NK-92 (cell line): ENCODE measurements around the gene FAM177A1.
"Not testable (repeated sequence)": the region's sequence is repeated elsewhere in the genome, so short reads cannot be mapped to it uniquely, and the experiment has no call there.

ENCODE experiments used
- DNase-seq: peaks from one replicate; lab custom pipeline; 2025; ENCODE audit not compliant: unreplicated experiment; lab: John Stamatoyannopoulos, UW

FAM177A1 gene

GRCh38 chr14:35061113-35061791, 15.2 kb downstream of the FAM177A1 start:
- not testable (repeated sequence) for DNase-seq

DNA sequence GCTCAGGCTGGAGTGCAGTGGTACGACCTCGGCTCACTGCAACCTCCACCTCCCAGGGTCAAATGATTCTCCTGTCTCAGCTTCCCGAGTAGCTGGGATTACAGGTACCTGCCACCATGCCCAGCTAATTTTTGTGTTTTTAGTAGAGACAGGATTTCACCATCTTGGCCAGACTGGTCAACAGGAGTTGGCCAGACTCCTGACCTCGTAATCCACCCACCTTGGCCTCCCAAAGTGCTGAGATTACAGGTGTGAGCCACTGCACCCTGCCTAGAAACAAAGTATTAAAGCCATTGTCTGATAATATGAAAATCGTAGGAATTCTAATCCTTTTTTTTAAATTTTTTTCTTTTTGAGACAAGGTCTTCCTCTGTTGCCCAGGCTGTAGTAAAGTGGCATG, 19.7 kb downstream of the FAM177A1 start:
- not testable (repeated sequence) for DNase-seq

DNA sequence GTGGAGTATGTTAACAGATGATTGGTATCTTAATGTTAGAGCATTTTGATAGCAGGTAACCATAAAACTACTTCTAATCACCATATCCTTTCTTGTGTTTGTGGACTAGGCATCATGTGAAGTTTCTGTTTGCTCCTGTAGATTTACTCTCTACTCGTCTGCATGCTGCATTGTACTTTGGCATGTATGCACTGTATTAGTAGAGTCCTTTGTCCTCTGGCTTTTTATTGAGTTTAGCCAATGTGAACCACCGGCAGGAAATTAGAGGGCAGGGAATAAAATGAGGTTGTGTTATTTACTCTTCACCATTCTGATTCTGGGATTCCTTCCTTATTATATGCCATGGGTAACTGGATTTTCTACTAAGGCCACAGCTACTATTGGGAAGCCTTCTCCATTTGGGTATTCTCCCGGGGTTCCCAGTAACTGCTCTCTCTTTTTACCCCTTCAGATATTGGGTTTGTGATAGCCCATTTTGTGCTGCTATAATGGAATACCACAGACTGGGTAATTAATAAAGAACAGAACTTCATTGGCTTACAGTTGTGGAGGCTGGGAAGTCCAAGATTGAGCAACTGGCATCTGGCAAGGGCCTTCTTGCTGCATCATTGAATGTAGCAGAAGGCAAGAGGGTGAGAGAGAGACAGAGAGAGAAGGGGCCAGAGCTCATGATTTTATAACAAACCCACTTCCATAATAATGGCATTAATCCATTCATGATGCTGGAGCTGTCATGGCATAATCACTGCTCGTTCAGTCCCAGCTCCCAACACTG, 22.4 kb downstream of the FAM177A1 start:
- no peak for DNase-seq

DNA sequence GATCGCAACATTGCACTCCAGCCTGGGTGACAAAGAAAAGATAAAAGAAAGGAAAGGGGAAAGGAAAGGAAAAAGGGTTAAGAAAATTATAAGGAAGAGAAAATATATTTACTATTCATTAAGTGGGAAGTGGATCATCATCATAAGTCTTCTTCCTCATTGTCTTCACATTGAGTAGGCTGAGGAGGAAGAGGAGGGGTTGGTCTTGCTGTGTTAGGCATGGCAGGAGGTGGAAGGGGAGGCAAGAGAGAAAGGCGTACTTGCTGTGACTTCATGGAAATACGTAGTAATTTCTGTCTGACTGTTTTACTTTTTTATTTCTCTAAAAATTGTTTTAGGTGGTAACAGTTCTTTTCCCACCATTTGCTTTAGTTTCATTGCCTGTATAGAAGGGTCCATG, 26.2 kb downstream of the FAM177A1 start:
- no peak for DNase-seq

DNA sequence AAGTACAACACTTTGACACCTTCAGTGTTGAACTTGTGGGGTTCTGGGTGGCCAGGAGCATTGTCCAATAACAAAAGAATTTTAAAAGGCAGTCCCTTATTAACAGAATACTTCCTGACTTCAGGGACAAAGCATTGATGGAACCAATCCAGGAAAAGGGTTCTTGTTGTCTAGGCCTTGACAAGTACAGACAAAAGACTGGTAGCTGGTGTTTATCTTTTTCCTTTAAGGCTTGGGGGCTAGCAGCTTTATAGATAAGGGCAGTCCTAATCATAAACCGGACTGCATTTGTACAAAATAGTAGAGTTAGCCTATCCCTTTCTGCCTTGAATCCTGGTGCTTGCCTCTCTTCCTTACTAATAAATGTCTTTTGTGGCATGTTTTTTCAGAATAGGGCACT, 27.4 kb downstream of the FAM177A1 start:
- no peak for DNase-seq

- no peak for DNase-seq
These were observed 32.0 kb downstream of the FAM177A1 start for GRCh38 chr14:35078082-35078481.

DNA sequence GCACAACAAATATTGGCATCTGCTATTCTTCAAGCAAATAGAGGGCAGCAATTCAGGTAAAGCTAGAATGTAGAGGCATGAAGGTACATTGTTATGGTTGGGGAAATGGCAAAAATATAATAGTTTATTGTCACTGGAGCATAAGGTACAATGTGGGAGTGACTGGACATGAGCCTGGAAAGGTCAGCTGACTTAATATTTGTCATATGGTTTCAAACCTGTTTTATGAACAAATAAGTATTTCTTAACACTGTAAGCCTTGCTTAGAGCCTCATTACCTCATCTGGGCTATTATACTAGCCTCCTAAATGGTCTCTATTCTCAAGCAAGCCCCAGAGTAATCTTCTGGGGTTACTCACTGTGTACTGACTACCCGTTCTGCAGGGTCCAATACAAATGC, 33.7 kb downstream of the FAM177A1 start:
- DNase-seq = no peak

GRCh38 chr14:35083530-35084150, 37.6 kb downstream of the FAM177A1 start:
- no peak for DNase-seq

GRCh38 chr14:35085441-35085840, 39.4 kb downstream of the FAM177A1 start:
- no peak for DNase-seq

DNA sequence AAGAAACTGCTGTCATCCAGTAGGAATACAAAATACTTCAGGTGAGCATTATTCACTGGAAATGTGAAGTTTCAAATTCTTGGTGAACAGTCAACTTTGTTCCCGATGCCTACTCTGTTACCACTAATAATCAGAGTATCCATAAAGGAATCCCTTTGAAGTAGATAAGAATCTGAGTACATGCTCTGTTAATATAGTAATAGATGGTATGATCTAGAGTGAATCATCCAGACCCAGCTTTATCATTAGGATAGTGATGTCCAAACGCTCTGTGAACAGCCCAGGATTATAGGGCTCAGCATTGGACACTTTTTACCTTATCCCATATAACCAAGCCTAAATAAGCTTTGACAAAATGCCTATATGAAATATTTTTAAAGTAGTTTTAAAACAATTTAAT, 42.4 kb downstream of the FAM177A1 start:
- DNase-seq = no peak

- DNase-seq = not testable (repeated sequence)
These were observed 48.6 kb downstream of the FAM177A1 start for GRCh38 chr14:35094645-35095044.

GRCh38 chr14:35107866-35108265, 61.8 kb downstream of the FAM177A1 start:
- DNase-seq = no peak

DNA sequence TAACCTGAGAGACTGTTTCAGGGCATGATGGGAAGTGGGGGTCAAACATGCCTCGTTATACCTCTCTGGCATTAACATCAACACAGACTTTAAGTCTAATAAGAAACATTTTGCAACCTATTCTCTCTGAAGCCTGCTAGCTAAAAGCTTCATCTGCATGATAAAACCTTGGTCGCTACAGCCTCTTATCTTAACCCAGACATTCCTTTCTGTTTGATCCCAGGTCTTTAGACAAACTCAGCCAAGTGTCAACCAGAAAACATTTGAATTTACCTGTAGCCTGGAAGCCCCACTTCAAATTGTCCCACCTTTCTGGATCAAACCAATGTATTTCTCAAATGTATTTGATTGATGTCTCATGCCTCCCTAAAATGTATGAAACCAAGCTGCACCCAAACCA, 66.6 kb downstream of the FAM177A1 start:
- DNase-seq = no peak

DNA sequence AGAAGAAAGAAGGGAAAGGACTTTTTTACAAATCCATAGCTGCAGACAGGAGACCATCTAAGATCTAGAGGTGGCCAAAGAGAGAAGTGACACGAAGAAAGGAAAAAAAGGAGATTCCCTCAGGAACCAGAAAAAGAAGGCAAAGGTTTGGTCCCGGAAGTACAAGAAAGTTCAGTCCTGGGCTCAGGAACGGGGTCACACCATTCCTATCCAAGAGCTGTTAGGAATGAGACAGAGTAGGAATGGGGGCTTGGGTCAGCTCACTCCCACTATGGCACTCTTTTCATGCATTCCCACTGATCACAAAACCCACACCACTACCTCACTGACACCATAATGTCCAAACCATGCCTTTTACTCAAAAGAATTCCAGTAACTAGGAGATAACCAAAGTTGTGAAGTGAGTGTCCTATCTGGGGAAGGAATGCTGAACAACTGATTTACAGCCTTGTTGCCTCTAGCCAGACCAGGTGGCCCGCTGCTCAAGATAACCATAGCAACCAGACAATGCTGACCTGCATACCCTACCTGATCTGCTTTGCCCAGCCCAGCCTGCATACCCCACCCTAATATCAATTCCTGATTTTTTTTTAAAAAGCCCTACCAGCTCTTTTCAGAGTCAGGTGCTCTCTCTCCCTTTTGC, 67.4 kb downstream of the FAM177A1 start:
- no peak for DNase-seq

- DNase-seq = no peak
These were observed 68.0 kb downstream of the FAM177A1 start for GRCh38 chr14:35114036-35114435.

- DNase-seq = no peak
These were observed 70.2 kb downstream of the FAM177A1 start for GRCh38 chr14:35116242-35116641.

DNA sequence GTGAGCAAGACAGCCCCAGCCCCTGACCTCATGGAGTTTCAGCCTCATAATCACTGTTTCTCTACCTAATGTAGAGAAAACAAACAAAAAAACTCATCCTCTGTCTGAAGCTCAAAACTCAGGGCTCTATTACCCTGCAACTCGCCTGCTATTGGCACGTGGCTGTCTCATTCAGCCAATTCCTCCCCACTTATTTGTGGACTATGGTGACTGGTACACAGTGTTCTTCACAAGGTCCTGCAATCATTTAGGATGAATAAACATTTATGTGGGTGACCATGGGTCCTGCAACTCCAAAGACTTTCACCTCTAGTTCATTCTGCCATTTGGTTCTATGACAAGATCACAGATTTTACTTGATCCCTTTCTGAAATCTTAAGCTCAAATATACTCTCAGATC, 71.0 kb downstream of the FAM177A1 start:
- no peak for DNase-seq

DNA sequence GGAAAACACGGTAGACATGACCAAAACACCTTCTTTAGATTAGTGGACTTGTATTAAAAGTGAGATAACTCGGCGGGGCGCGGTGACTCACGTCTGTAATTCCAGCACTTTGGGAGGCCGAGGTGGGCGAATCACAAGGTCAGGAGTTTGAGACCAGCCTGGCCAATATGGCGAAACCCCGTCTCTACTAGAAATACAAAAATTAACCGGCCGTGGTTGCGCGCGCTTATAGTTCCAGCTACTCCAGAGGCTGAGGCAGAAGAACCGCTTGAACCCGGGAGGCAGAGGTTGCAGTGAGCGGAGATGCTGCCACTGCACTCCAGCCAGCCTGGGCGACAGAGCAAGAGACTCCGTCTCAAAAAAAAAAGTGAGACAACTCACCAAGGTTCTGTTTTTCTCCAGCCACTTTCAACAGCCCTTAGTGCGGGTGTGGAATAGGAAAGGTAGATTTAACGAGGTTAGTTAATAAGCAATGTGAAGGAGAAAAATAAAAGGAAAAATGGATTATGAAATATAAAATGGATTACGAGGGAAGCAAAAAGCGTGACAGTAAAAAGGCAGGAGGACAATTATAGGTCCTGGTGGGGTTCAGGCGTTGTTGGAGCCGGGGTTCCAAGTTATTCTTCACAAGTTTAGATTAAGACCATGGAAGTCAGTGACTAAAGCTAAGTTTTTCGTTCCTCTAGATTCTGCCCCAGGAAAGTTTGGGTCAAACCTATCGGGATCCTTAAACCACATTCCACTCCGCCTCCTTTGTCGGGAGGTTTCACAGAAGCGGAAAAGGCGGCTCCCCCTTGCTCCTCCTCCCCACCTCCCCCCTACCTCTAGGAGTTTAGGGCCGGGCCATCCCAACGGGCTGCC, 75.2 kb downstream of the FAM177A1 start:
- DNase-seq = no peak

DNA sequence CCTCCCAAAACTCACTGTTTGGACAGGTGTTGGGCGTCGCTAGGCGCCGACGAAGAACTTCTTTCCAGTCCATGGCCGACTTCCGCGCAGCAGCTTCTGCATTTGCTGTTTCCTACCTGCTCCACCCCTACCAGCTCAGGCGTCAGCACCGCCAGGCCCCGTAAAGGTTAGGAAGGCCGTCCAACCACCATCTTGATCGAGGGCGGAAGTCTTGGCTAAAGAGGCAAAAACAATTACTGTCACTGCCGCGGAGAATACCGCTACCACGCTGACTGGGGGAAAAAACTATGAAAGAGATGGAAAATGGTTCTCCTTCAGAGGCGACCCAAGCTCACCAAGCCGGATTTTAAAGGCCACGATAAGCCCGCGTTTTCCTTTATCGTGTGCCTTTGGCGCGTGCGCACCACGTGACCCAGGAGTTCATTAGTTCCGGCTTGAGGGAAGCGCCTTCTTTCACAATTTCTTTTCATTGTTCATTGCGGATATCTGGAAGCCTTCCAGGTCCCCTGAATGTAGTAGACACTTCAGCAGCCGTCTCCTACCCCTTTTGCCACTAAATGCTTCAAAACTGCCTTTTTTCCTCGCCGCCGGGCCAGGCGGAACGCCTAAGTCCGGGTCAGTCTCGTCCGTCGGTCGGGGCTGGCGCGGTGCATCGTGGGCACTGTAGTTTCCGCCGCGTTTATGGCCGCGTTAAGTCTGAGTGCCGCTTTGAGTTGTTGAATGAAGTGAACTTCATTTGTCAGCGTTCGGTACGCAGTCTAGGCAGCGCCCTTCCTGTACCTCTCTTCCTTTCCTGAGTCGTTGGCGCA, 76.0 kb downstream of the FAM177A1 start, which contains the start of the genes PPP2R3C and PRORP:
Gene PPP2R3C, minus strand, starts transcription at position 104 of the 809 bp plus-strand sequence. Its CDS starts 31 bp downstream, at position 73.
Gene PRORP, plus strand, starts transcription at position 666 of the 809 bp plus-strand sequence. CDS start 694 bp downstream, outside the sequence.
- peak; percentile 38 for DNase-seq
